Dermis microvascular lymphatic vessel endothelial cell (primary cell): ENCODE measurements around the gene POU2F1. TPM values are rescaled to one million over a fixed set of nuclear protein-coding genes. Genes with fewer than 3 reads are reported as not detected.

ENCODE experiments used
- DNase-seq, 2 donors: peaks; one replicate each; pipeline versions ENCODE4 v3.0.0 to v3.0.0-alpha.2; 2010; ENCODE audit warnings: low read depth in 2 of 2
- total RNA-seq: library from RNA; depleted of rRNA; stranded (reverse); fragments of >200 nt; gene quantifications from 2 replicates; pipeline ENCODE4 v1.2.1, GENCODE V29; 2014

POU2F1 gene
- total RNA-seq, 1 donor from 2014 or later: 4.2 TPM

GRCh38 chr1:167465018-167465417, 244.3 kb downstream of the POU2F1 start:
- DNase-seq: no peak

- DNase-seq: no peak
Observed at GRCh38 chr1:167465743-167466142, 245.1 kb downstream of the POU2F1 start.

- DNase-seq: no peak
Observed at GRCh38 chr1:167467126-167467710, 246.5 kb downstream of the POU2F1 start.

- DNase-seq: no peak
Observed at GRCh38 chr1:167467752-167468151, 247.1 kb downstream of the POU2F1 start.

GRCh38 chr1:167469280-167469965, 248.7 kb downstream of the POU2F1 start:
- DNase-seq: no peak

GRCh38 chr1:167471568-167471967, 250.9 kb downstream of the POU2F1 start:
- no peak for DNase-seq

- no peak for DNase-seq
Observed at GRCh38 chr1:167472752-167473521, 252.3 kb downstream of the POU2F1 start.

- DNase-seq: no peak
Observed at GRCh38 chr1:167473761-167474160, 253.1 kb downstream of the POU2F1 start.

- DNase-seq: no peak
Observed at GRCh38 chr1:167474191-167474641, 253.5 kb downstream of the POU2F1 start.

- DNase-seq: no peak
Observed at GRCh38 chr1:167476061-167476460, 255.4 kb downstream of the POU2F1 start.

Other genes starting within 250 kb of the POU2F1 start
- under 0.01 TPM in 1 of 2 replicates, not detected in the other for gene ILDR2, start 245.3 kb upstream of the POU2F1 start, total RNA-seq
- under 0.01 TPM in 1 of 2 replicates, not detected in the other for gene MAEL, start 231.6 kb upstream of the POU2F1 start, total RNA-seq
- not detected in 2 replicates for gene GPA33, start 130.5 kb upstream of the POU2F1 start, total RNA-seq
- gene STYXL2, start 126.8 kb upstream of the POU2F1 start, total RNA-seq: not detected in 2 replicates